Stimulated activated CD8-positive, alpha-beta memory T cell treated with anti-CD3 and anti-CD28 coated beads, Interleukin-4, amount 100 ng/mL, for 4 hours (primary cell): ENCODE results near the gene CARNS1.
A peak's percentile ranks its signal among the peaks of the same experiment; 100 is the strongest.

Experiments
- DNase-seq, 2 donors: peaks; one replicate each; pipeline ENCODE4 v3.0.0-alpha.2; 2020; ENCODE audit warnings: low read depth in 2 of 2, low spot score in 1 of 2

CARNS1 gene

DNA sequence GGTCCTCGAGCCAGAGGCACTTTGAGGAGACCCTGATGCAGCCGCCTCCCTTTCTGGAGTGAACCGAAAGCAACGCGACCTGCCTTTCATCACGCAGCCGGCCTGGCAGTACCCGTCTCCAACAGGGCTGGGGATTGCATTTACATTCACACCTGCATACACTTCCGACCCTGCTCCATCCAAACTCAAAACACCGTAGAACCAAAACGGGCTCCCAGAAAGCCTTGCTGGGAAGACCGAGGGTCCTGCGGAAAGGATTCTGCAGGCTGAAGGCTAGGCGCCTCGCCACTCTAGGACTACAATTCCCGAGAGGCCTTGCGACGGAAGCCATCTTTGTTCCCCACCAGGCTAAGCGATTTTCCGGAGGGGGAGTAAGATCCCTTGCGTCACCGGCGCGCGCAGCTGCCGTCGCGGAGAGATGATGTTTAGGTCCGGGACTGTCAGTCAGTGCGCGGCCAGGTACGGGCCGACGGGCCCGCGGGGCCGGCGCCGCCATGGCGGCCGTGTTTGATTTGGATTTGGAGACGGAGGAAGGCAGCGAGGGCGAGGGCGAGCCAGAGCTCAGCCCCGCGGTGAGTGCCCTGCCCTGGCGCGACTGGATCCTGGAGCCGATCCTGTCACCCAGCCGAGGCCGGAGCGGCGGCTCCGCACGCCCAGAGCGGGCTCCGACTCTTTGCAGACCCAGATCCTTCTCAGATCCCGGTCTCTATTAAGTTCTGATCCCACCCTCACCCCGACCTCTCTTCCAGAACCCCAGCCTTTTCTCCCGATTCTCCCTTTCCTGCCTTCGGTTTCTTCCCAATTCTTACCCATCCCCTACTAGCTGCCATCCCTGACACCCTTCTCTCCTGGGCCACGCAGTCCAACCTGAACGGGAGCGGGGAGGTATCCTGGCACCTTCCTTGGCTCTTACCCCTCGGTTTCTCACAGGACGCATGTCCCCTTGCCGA, 12.8 kb downstream of the CARNS1 start, which contains the start of gene RPS6KB2:
RPS6KB2 (plus strand) TSS at position 443 of the 950 bp plus-strand sequence; CDS start at position 495, 52 bp downstream.
- DNase-seq, result peak; percentile 97 to 99

DNA sequence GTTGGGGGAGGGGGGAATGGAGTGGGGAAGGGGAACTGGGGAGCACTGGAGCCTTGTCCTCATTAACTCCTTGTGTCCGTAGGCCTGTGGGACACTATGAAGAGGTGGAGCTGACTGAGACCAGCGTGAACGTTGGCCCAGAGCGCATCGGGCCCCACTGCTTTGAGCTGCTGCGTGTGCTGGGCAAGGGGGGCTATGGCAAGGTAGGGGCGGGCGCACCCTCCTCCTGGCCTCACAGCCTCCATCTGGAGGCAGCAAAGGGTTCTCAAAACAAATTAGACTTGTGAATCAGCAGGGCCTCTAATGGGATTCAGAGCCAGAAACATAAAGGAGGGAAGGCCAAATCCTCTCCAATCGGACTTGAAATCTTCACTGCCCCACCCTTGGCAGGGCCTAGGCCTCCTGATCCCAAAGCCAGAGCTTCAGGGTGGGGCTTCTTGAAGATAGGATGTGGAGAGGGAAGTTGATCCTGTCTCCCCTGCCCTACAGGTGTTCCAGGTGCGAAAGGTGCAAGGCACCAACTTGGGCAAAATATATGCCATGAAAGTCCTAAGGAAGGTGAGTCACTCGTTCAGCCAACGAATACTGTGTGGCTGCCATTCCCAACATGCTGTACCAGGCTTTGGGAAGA, 13.7 kb downstream of the CARNS1 start:
- no peak for DNase-seq

DNA sequence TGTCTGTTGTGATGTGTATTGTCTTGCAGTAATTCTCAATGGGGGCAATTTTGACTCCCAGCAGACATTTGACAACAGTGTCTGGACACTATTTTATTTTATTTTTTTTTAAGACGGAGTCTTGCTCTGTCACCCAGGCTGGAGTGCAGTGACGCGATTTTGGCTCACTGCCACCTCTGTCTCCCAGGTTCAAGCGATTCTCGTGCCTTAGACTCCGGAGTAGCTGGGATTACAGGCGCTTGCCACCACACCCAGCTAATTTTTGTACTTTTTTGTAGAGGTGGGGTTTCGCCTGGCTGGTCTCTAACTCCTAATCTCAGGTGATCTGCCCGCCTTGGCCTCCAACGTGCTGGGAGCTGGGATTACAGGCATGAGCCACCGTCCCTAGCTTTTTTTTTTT, 14.2 kb downstream of the CARNS1 start:
- DNase-seq, result no peak

DNA sequence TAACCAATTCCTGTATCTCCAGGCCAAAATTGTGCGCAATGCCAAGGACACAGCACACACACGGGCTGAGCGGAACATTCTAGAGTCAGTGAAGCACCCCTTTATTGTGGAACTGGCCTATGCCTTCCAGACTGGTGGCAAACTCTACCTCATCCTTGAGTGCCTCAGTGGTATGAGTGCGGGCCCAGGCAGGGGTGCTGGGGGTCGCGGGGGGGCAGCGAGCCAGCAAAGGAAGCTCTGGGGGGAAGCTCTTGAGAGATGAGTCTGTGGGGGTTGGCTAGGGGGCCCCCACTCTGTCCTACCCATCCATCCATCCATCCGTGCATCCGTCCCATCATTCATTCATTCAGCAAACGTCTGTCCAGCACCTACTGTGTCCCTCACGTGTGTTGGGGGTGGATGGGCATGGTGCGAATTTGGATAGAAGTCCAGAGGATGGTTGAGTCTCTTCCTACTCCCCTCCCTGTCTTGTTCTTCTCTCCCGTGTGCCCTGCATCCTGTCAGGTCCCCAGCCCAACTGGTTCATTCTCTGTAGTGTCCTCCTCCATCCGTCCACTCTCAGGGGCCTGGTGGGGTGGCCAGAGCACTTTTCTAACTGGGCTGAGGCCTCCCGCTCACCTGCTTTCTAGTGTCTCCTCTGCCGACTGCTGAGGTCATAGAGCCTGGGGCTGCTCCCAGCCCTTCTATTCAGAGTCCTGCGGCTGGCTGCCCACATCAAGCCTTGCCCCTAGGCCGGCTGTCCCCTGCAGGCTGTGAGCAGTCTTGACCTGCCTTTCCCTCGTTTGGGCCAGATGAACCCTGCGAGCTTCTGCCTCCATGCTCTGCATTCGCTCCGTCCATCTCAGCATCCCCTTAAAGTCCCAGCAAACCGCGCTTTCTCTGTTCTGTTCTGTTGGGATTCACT, 16.1 kb downstream of the CARNS1 start:
- DNase-seq, result no peak

DNA sequence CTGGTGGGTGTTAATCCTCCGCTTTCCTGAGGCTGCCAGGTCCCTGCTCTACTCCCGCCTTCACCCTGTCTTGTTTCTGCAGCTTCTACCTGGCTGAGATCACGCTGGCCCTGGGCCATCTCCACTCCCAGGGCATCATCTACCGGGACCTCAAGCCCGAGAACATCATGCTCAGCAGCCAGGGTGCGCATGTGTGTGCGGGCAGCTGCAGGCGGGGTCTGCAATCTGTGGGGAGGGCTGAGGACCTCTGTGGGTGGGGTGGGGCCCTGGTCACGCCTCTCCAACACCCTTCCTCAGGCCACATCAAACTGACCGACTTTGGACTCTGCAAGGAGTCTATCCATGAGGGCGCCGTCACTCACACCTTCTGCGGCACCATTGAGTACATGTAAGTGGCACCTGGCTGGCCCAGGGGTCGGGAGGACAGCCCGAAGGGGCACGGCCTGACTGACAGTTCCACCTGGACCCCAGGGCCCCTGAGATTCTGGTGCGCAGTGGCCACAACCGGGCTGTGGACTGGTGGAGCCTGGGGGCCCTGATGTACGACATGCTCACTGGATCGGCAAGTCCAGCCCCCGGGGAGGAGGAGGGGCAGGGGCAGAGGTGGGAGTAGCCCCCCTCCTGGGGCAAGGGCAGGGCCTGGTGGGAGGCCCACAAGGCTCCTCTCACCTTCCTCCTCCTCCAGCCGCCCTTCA, 17.3 kb downstream of the CARNS1 start:
- DNase-seq, result no peak

DNA sequence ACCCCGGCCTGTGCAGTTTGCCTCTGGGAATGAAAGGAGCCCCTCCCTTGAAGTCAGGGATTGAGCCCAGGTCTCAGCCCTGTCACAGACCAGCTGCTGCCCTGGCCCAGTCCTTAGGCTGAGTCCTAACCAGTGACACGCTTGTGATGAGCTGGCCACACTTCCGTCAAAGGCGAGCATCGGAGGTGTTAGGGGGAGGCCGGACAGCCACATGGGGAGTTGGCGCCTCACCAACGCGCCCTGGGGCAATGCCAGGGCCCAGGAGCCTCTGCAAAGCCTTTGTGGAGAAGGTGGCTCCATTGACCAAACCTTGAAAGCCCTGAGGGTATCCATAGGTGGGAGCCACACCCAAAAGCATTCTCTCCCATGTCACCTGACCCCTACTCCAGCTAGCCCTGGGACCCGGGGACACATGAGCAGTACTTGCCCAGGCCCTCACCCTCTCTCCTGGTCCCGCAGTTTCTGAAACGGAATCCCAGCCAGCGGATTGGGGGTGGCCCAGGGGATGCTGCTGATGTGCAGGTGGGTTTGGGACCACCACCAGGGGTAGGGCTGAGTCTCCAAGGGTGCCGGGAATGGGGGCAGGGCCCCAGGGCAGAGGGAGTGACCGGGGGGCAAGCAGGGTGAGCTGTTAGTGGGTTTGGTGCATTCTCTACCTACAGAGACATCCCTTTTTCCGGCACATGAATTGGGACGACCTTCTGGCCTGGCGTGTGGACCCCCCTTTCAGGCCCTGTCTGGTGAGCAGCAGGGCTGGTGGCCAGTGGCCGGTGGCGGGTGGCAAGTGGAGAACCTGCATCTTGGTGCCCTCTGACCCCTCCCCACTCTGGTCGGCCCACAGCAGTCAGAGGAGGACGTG, 18.3 kb downstream of the CARNS1 start:
- DNase-seq, result no peak

DNA sequence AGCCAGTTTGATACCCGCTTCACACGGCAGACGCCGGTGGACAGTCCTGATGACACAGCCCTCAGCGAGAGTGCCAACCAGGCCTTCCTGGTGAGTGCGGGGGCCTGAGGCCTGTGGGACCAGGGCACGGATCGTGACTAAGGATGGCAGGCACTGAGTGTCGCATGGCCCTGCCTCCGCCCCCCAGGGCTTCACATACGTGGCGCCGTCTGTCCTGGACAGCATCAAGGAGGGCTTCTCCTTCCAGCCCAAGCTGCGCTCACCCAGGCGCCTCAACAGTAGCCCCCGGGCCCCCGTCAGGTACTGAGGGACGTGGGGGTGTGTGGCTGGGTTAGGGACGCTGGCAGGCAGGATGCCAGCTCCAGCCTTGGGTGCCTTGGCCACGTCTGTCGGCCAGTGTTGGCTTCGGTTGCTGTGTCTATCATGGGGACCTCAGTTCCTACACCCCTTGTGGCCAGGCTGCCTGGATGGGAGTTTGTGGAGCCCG, 19.0 kb downstream of the CARNS1 start:
- no peak for DNase-seq

DNA sequence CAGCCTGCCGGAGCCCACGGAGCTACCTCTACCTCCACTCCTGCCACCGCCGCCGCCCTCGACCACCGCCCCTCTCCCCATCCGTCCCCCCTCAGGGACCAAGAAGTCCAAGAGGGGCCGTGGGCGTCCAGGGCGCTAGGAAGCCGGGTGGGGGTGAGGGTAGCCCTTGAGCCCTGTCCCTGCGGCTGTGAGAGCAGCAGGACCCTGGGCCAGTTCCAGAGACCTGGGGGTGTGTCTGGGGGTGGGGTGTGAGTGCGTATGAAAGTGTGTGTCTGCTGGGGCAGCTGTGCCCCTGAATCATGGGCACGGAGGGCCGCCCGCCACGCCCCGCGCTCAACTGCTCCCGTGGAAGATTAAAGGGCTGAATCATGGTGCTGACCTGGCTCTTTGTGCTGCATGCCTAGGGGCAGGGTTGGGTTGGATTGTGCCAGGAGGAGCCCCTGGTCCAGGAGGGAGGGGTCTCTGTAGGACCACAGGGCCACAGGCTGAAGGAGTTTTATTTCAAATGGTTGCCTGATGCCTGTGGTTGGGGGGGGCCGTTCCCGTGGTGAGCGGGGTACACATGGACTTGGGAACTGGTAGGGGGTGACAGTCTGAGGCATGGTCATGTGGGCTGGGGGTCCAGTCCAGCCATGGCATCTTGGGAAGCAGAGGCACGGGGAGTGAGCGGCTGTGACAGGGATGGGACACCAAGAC, 19.7 kb downstream of the CARNS1 start:
- DNase-seq, result no peak

DNA sequence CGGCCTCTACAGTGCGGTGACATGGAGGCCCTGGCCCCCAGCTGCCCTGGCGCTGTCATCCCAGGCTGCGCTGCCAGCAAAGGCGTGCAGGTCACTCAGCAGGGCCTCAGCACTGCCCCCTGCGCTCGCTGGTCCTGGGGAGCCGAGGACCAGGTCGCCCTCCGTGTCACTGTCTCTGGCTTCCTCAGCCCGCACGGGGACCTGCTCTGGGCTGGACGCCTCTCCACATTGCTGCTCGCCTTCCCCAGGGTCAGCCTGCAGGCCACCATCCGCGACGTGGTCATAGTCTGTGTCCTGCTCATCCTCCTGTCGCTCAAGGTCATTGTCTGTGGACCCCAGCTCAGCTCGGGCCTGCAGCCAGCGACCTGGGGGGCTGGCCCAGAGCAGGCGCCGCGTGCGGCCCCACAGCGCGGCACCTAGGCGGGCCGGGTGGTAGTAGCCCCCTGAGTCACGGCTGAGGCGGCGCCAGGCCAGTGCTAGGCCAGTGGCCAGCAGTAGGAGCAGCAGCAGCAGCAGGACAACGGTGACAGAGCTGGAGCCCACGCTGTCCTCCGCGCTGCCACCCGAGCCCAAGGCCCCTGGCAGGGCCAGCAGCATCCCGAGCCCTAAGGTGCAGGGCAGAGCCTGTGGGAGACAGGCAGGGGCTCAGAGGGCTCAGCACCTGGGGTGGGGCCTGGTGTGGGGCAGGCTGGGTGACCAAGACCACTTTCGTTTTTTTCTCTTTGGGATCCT, 20.4 kb downstream of the CARNS1 start:
- DNase-seq, result no peak

DNA sequence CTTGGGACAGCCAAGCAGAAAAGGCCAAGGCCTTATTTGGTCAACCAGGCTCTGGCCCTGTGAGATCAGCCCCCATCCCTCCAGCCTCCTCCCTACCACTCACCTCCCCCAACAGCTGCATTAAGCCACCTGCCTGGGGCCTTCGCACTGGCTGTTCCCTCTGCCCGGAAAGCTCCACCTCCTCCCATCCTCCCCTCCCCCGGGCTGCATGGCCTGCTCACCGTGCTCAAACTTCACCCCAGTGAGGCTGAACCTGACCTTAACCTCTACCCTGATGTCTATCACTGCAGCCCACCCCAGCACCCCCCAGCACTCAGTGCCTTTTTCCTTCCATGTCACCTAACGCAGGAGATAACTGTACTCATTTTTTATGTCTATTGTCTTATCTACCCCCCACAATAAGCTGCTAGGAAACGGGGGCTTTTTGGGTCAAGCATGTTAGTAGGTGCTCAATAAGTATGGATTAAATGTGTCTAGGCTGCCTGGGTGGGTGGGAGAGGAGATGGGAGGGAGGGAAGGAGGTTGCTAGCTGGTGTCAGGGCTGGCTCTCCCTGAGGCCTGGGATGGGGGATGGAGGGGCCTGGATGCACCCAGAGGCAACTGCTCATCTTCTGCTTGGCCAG, 21.1 kb downstream of the CARNS1 start:
- no peak for DNase-seq

DNA sequence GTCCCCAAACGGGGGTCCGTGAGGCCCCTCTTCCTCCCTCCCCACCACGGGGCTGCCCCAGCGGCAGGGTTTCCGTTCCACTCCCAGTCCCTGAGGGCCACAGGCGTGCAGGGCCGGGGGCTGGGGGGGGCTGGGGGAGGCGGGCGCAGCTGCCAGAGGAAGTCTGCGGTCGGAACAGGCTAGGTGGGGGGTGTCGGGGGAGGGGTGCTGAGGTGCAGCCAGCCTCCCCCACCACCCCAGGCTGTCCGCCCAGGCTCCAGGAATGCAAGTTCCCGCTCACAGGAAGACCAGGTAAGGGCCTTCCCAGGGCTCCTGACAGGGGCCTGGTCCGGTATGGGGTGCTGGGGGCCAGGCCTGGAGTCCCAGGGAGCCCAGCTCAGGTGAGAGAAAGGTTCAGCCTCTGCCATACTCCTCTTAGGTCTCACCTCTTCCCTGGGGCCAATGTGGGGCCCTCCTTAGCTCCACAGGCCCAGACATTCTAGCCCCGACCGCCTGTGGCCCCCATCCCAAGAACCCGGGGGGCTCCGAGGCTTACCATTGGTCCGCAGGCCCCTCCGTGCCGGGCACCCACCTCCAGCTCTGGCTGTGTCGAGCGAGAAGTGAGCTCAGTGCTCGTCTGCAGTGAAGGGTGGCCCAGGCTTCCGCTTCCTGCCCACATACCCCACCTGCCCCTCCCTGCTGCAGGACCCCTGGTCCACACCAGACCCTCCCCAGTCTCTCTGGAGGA, 21.8 kb downstream of the CARNS1 start, which contains the start of gene PTPRCAP:
PTPRCAP (minus strand) TSS at position 601 of the 727 bp plus-strand sequence; CDS start at position 538, 63 bp downstream.
- peak; percentile 49 to 62 for DNase-seq

DNA sequence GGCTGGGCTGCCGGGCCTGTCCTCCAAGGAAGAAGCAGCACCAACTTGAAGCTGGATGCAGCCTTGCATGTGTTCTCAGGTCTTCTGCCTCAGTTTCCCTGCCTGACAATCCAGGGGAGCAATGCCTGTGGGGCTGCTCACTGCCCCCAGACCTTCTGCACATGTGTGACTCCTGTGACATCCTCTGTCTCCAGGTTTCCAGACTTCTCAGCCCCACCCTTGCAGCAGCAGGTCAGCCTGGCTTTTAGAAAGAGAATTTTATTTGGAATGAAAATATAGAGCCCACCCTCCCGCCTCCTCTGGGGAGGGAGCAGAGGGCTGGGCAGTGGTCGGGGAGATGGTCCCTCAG, 22.3 kb downstream of the CARNS1 start:
- DNase-seq, result no peak

DNA sequence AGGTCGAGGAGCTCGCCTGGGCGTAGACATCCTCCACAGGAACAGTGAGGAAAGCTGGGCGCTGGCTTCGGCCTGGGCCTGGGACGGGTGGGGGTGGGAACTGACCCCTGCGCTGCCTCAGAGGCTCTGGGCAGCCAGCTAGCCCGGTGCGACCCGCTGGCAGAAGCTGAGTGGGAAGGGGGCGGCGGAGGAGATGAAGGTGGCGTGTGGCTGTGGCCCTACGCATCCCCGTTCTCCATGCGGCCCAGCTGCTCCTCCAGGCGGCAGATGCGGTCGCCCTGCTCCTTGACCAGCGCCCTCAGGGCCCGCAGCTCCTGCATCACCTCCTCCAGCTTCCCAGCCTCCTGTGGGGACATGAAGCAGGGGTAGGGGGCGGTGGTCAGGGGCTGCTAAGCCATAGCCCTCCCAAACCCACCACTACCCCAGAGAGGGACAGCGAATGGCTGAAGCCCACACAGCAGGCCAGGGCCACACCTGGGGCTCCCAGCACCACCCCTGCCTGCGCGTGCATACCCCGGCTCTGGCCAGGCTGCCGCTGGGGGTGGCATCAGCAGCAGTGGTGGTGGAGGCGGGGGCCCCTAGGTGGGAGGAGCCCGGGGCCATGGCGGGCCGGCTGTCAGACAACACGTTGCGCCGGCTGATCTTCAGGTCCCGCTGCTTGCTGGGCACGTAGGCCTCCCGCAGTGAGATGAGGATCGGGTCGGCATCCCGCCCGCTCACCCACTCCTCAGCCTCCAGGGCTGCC, 22.9 kb downstream of the CARNS1 start:
- DNase-seq, result peak in 1 of 2 donors; percentile 48

DNA sequence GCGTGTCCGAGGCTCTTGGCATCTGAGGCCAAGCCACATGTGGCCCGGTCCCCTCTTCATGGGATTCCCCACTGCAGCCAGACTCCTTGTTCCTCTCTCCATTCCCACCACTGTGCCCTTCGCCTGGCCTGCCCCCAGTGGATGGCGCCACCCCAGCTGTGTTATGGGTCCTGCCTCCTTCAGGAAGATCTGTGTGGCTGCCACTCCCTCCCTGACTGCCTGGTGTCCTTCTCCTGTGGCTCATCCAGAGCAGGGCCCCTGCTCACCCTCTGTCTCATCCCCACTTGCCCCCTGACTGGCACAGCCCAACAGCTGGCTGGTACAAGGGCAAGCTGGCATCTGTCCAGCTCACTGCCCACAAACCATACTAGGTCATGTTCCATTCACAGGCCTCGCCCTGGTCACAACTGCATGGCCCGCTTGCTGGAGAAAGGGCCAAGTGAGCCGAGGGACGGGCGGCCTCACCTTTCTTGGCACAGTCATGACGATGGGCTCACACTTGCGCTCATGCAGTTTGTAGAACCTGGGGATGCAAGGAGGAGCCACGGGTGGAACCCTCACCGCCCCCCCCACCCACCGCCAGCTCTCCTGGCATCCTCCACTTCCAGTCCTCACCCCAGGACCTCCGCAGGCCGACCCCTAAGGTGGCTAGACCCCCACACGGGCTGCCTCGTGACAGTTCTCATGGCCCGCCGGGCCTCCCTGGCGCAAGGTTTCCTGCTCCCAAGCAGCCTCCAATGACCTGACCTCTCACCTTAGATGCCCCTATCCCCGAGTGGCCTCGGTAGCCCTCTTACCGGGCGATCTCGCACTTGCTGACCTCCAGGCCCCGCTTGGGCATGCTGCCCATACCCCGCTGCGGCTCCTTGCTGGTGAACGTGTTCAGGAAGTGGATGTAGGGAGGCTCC, 24.1 kb downstream of the CARNS1 start:
- no peak for DNase-seq
